GM12875 (cell line): ENCODE results near the gene KCNK4.
A peak's percentile ranks its signal among the peaks of the same experiment; 100 is the strongest.

Source experiments
- H3K4me3 ChIP-seq: one replicate; pipeline ENCODE4 v1.5.1; 2011; ENCODE audit warnings: low read depth, low read length, control low read depth
- CTCF ChIP-seq: IDR thresholded peaks from 2 replicates; pipeline ENCODE4 v1.5.1; 2011; ENCODE audit warnings: low read depth, mild to moderate bottlenecking, control low read depth, inconsistent platforms, low read length, moderate library complexity, borderline replicate concordance; ENCODE audit not compliant: insufficient read depth

Gene KCNK4

GRCh38 chr11:64264371-64264852, 26.7 kb upstream of the KCNK4 start:
- no peak overlapping the region for H3K4me3 ChIP-seq
- no peak for TF ChIP-seq CTCF

- no peak for TF ChIP-seq CTCF
- no peak overlapping the region for H3K4me3 ChIP-seq
Measured at GRCh38 chr11:64265176-64266160, 25.6 kb upstream of the KCNK4 start.

- H3K4me3 ChIP-seq: no peak overlapping the region
- TF ChIP-seq CTCF: no peak
Measured at GRCh38 chr11:64266339-64266738, 24.8 kb upstream of the KCNK4 start.

GRCh38 chr11:64267207-64267945, 23.7 kb upstream of the KCNK4 start:
- TF ChIP-seq CTCF: no peak
- H3K4me3 ChIP-seq: no peak overlapping the region

- no peak for TF ChIP-seq CTCF
- peak overlapping the region; percentile 76 for H3K4me3 ChIP-seq
Measured at GRCh38 chr11:64268025-64268892, 22.8 kb upstream of the KCNK4 start.

GRCh38 chr11:64268893-64269539, 22.1 kb upstream of the KCNK4 start:
- TF ChIP-seq CTCF: no peak
- peak overlapping the region; percentile 76 for H3K4me3 ChIP-seq
